GM19438 (cell line): ENCODE data around the gene ASIC2.
"Not testable (repeated sequence)": the region's sequence is repeated elsewhere in the genome, so short reads cannot be mapped to it uniquely, and the experiment has no call there.

Experiments used
- ATAC-seq: cut with Tn5 transposase; IDR thresholded peaks from one replicate; pipeline ENCODE4 v1.9.1; 2021; ENCODE audit warnings: low read depth; ENCODE audit not compliant: unreplicated experiment

The ASIC2 gene

GRCh38 chr17:32998111-32998886, 294.8 kb downstream of the ASIC2 start:
- ATAC-seq: no peak

- ATAC-seq: no peak
Measured at GRCh38 chr17:32995416-32996045, 297.6 kb downstream of the ASIC2 start.

GRCh38 chr17:32993977-32994376, 299.1 kb downstream of the ASIC2 start:
- ATAC-seq: no peak

GRCh38 chr17:32992321-32993033, 300.6 kb downstream of the ASIC2 start:
- ATAC-seq: no peak

- ATAC-seq: no peak
Measured at GRCh38 chr17:32988481-32989101, 304.5 kb downstream of the ASIC2 start.

- not testable (repeated sequence) for ATAC-seq
Measured at GRCh38 chr17:32987868-32988267, 305.2 kb downstream of the ASIC2 start.

- ATAC-seq: not testable (repeated sequence)
Measured at GRCh38 chr17:32987453-32987805, 305.7 kb downstream of the ASIC2 start.

- ATAC-seq: no peak
Measured at GRCh38 chr17:32985050-32985756, 307.9 kb downstream of the ASIC2 start.

GRCh38 chr17:32981611-32982010, 311.5 kb downstream of the ASIC2 start:
- ATAC-seq: not testable (repeated sequence)

GRCh38 chr17:32980230-32980629, 312.9 kb downstream of the ASIC2 start:
- no peak for ATAC-seq

GRCh38 chr17:32976605-32977004, 316.5 kb downstream of the ASIC2 start:
- no peak for ATAC-seq

GRCh38 chr17:32976131-32976530, 317.0 kb downstream of the ASIC2 start:
- ATAC-seq: no peak

GRCh38 chr17:32971171-32971570, 321.9 kb downstream of the ASIC2 start:
- ATAC-seq: no peak

GRCh38 chr17:32970281-32970680, 322.8 kb downstream of the ASIC2 start:
- no peak for ATAC-seq

GRCh38 chr17:32969231-32969630, 323.9 kb downstream of the ASIC2 start:
- not testable (repeated sequence) for ATAC-seq

- ATAC-seq: no peak
Measured at GRCh38 chr17:32964541-32964940, 328.6 kb downstream of the ASIC2 start.
